ENCODE data around the gene SUN1. TPM values are rescaled to one million over a fixed set of nuclear protein-coding genes. Genes with fewer than 3 reads are reported as not detected.

The SUN1 gene
- total and polyA plus RNA-seq, 2 of the 8 experiments (the other 6 are each of a cell fraction or from before 2014, with no cell fraction given), result 108 to 158 TPM

DNA sequence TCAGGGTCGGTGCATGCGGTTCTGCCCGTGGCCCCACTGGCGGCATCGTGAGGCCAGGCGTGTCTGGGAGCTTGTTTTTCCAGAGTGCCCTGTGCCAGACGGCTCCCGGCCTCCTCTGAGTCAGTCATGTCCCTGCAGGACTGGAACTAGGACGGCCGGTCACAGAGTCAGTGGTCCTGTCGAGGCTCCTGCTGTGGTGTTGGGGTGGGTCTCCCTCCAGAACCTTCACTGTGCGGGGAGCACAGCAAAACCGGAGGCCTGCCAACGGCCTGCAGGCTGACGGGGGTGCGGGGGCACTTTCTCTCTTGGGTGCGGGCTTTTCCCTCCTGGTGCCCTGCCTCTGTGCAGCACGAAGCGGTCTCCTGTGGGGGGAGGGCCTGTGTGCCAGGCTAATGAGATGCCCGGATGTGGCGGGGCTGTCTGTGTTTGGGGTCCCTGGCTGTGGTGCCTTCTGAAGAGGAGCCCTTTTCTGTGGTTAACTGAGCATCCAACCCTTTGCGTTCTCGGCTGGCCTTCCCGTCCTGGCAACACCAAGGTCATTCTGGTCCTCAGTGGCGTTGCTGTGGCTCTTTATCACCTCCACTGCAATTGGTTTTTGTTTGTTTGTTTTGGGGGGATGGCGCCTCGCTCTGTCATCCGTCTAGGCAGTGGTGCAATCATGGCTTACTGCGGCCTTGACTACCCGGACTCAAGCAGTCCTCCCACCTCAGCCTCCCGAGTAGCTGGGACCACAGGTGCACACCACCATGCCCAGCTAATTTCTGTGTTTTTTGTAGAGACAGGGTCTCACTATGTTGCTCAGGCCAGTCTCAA, 52.1 kb downstream of the SUN1 start:
- no peak overlapping the region for H3K9ac ChIP-seq (replicated peaks in 1 of 4; ENCODE audit: extremely low read depth in 1 of 4, low read depth in 3 of 4, low read length in 3 of 4)
- H3K36me3 ChIP-seq (ENCODE audit: control insufficient read depth in 2 of 4, insufficient read depth in 4 of 4, low read length in 3 of 4), result peaks cover 2 to 25% (median 13%) of the 10 kb centered on the region in 4 experiments; a peak in 5 of 8 replicates
- no peak overlapping the region for H3K14ac ChIP-seq (ENCODE audit: insufficient read length)
- no peak overlapping the region for H3K23ac ChIP-seq (ENCODE audit: insufficient read length)
- no peak overlapping the region for H2AK5ac ChIP-seq (ENCODE audit: low read depth, low read length)
- WGBS, 2 experiments (ENCODE audit: extremely low coverage in 1 of 2, insufficient coverage in 1 of 2, insufficient read length in 1 of 2, insufficient replicate concordance in 2 of 2, low coverage in 1 of 2, low lambda C conversion rate in 2 of 2, missing lambda C conversion rate in 1 of 2), result 89% methylated on average over 31 of the region's 31 CpGs; no CpG with 5 or more reads in 1 of the 2 experiments
- no peak overlapping the region for H4K5ac ChIP-seq (ENCODE audit: insufficient read length, low read depth, low read length)
- H3K56ac ChIP-seq (replicated peaks; ENCODE audit: insufficient read length, low read depth, low read length), result no peak overlapping the region
- peaks cover 44% of the 10 kb centered on the region for H3K79me1 ChIP-seq (ENCODE audit: low read depth, low read length)
- H2BK5ac ChIP-seq (ENCODE audit: low read depth, low read length), result peak overlapping the region; percentile 56; the same call in 1 of the 2 replicates
- FAIRE-seq (no peak), DNase-seq (ENCODE audit: low read depth in 1 of 2, low spot score in 2 of 2) (no peak)
- ChIA-PET CTCF (ENCODE audit: partially characterized antibody) (interaction anchor here (1.9 kb wide), 1 partner anchor 109 kb away, joined by 4 read pairs; no protein-coding TSS in a partner anchor), POLR2A (ENCODE audit: partially characterized antibody) (interaction anchor here (1.4 to 4.1 kb wide), 5 partner anchors 8 to 14 kb away, joined by 4 to 23 read pairs (median 5); partner anchors contain the start of gene GET4)
- no peaks in the 10 kb centered on the region for H3K23me2 ChIP-seq (ENCODE audit: low read depth, low read length)
- H3K79me2 ChIP-seq (ENCODE audit: control insufficient read depth in 1 of 2, insufficient read depth in 2 of 2, low read length in 2 of 2), result peaks cover 45 to 100% of the 10 kb centered on the region in 2 experiments
- H4K8ac ChIP-seq (ENCODE audit: extremely low read depth, insufficient read depth, low read length), result no peak overlapping the region
- no peak overlapping the region for H2AFZ ChIP-seq (ENCODE audit: low read length)
- no peak overlapping the region for H2BK120ac ChIP-seq (replicated peaks; ENCODE audit: low read depth, low read length)
- H2BK20ac ChIP-seq (ENCODE audit: low read length), result no peak overlapping the region
- H3K4me1 ChIP-seq (replicated peaks in 1 of 4; ENCODE audit: control insufficient read depth in 3 of 4, insufficient read depth in 4 of 4, low read length in 3 of 4), result peaks cover 0 to 10% (median 1%) of the 10 kb centered on the region in 4 experiments; a peak in 2 of 7 replicates
- H2BK12ac ChIP-seq (ENCODE audit: low read depth, low read length), result no peak overlapping the region
- H3K18ac ChIP-seq (ENCODE audit: extremely low read depth, low read length), result no peak overlapping the region
- no peak overlapping the region for H3K27ac ChIP-seq (ENCODE audit: low read depth, low read length)
- no peaks in the 10 kb centered on the region for H3K9me3 ChIP-seq (ENCODE audit: insufficient read depth in 2 of 2, low read depth in 1 of 2, low read length in 1 of 2)
- H3K4me2 ChIP-seq (ENCODE audit: insufficient read depth in 1 of 2, low read depth in 2 of 2, low read length in 2 of 2), result no peak overlapping the region
- H3K27me3 ChIP-seq (replicated peaks in 1 of 4; ENCODE audit: control insufficient read depth in 3 of 4, extremely low read depth in 1 of 4, insufficient read depth in 3 of 4, low read length in 3 of 4), result no peaks in the 10 kb centered on the region
- no peak overlapping the region for H2BK15ac ChIP-seq (ENCODE audit: low read length)
- peaks cover 54 to 55% of the 10 kb centered on the region in 2 experiments for H4K20me1 ChIP-seq (replicated peaks in 1 of 2; ENCODE audit: control insufficient read depth in 1 of 2, insufficient read depth in 2 of 2, low read length in 2 of 2)
- H4K91ac ChIP-seq (replicated peaks; ENCODE audit: insufficient read length, low read length), result no peak overlapping the region
- H3K4ac ChIP-seq (replicated peaks; ENCODE audit: insufficient read length, low read depth, low read length), result no peak overlapping the region
- H3K4me3 ChIP-seq (ENCODE audit: extremely low read depth in 1 of 4, insufficient read depth in 2 of 4, low read depth in 3 of 4, low read length in 4 of 4), result no peak overlapping the region
- TF ChIP-seq FOSL1 (IDR thresholded peaks at IDR 0.05; ENCODE audit: insufficient read depth, low read depth, low read length) (no peak), POLR2A (IDR thresholded peaks at IDR 0.05; ENCODE audit: control extremely low read depth in 1 of 2, low read depth in 2 of 2, low read length in 2 of 2) (no peak), POU5F1 (IDR thresholded peaks at IDR 0.05; ENCODE audit: low read depth, low read length) (no peak), CEBPB (IDR thresholded peaks at IDR 0.05; ENCODE audit: low read depth, low read length) (no peak), E2F6 (IDR thresholded peaks at IDR 0.05) (no peak), CTBP2 (IDR thresholded peaks at IDR 0.05; ENCODE audit: borderline replicate concordance, insufficient read depth, insufficient read length, low read length) (no peak), SIN3A (conservative IDR thresholded peaks at IDR 0.05 in 1 of 2, IDR thresholded peaks at IDR 0.05 in 1 of 2; ENCODE audit: low read depth in 1 of 2, low read length in 2 of 2) (no peak), GABPA (IDR thresholded peaks at IDR 0.05; ENCODE audit: borderline replicate concordance, insufficient read depth, low read length) (no peak), JUND (IDR thresholded peaks at IDR 0.05; ENCODE audit: low read length) (no peak), RFX5 (IDR thresholded peaks at IDR 0.05; ENCODE audit: borderline replicate concordance, low read depth, low read length) (no peak)
- TF ChIP-seq, protein P1, sequence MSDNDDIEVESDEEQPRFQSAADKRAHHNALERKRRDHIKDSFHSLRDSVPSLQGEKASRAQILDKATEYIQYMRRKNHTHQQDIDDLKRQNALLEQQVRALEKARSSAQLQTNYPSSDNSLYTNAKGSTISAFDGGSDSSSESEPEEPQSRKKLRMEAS (IDR thresholded peaks at IDR 0.05), result no peak
